CD4-positive, alpha-beta T cell (primary cell): ENCODE results near the gene SURF2. TPM values are rescaled to one million over a fixed set of nuclear protein-coding genes. Genes with fewer than 3 reads are reported as not detected.

Source experiments
- ATAC-seq: fragments of 200-7000 bp; cut with Tn5 transposase; one replicate; pipeline ENCODE4 v1.10.0; 2022; ENCODE audit warnings: mild to moderate bottlenecking; ENCODE audit not compliant: poor library complexity
- CTCF ChIA-PET: fragments of 350-600 bp; sonication (Branson Sonifier 250); formaldehyde crosslinking; loops from one replicate; lab custom pipeline; 2021; ENCODE audit warnings: antibody characterized with exemption, inconsistent platforms; lab: Charles Lee
- POLR2A ChIA-PET: fragments of 350-600 bp; sonication (Branson Sonifier 250); formaldehyde crosslinking; loops from one replicate; lab custom pipeline; 2021; ENCODE audit warnings: antibody characterized with exemption, inconsistent platforms; lab: Charles Lee
- DNase-seq, 14 experiments: peaks; one replicate each; pipeline ENCODE4 v3.0.0-alpha.2; 2013 to 2020; ENCODE audit warnings: mixed read lengths in 2 of 14
- H3K27ac ChIP-seq, 2 donors: one replicate each; pipeline versions ENCODE4 v1.5.1 to v1.7.0; 2013; ENCODE audit warnings: low read length in 2 of 2, low read depth in 1 of 2, mild to moderate bottlenecking in 1 of 2
- H3K27me3 ChIP-seq, 2 experiments: 1 replicate in 1 of 2; 2 replicates in 1 of 2; pipeline versions ENCODE4 v1.6.1 to v1.7.0; 2013; ENCODE audit warnings: low read length in 2 of 2, control low read depth in 1 of 2, mild to moderate bottlenecking in 1 of 2, moderate library complexity in 1 of 2; ENCODE audit not compliant: insufficient read depth in 2 of 2, control insufficient read depth in 1 of 2
- H3K36me3 ChIP-seq: one replicate; pipeline ENCODE4 v1.6.1; 2013; ENCODE audit warnings: low read length, control low read depth; ENCODE audit not compliant: insufficient read depth
- H3K4me1 ChIP-seq: one replicate; pipeline ENCODE4 v1.6.1; 2013; ENCODE audit warnings: low read length, control low read depth; ENCODE audit not compliant: insufficient read depth
- H3K4me3 ChIP-seq: one replicate; pipeline ENCODE4 v1.5.1; 2013; ENCODE audit warnings: mild to moderate bottlenecking, low read length, moderate library complexity
- H3K9me3 ChIP-seq, 2 experiments: 1 replicate in 1 of 2; 2 replicates in 1 of 2; pipeline versions ENCODE4 v1.6.1 to v1.7.0; 2013; ENCODE audit warnings: low read length in 2 of 2, mild to moderate bottlenecking in 2 of 2, control low read depth in 1 of 2, moderate library complexity in 1 of 2; ENCODE audit not compliant: control insufficient read depth in 1 of 2, insufficient read depth in 1 of 2
- H3K27ac Mint-ChIP-seq: one replicate; pipeline ENCODE4 v1.8.0; 2020; ENCODE audit warnings: mixed read lengths
- H3K27me3 Mint-ChIP-seq: one replicate; pipeline ENCODE4 v1.8.0; 2021; ENCODE audit warnings: mixed read lengths
- H3K36me3 Mint-ChIP-seq: one replicate; pipeline ENCODE4 v1.8.0; 2021; ENCODE audit warnings: low read depth, mixed read lengths
- H3K4me1 Mint-ChIP-seq: one replicate; pipeline ENCODE4 v1.8.0; 2021; ENCODE audit warnings: low read depth, mixed read lengths
- H3K4me3 Mint-ChIP-seq: one replicate; pipeline ENCODE4 v1.8.0; 2020; ENCODE audit warnings: mild to moderate bottlenecking, mixed read lengths
- H3K9me3 Mint-ChIP-seq: one replicate; pipeline ENCODE4 v1.8.0; 2020; ENCODE audit warnings: mixed read lengths
- intact Hi-C, 2 experiments: fragments of 100-400 bp; cut with DNase I in 1 of 2; cut with micrococcal nuclease in 1 of 2; formaldehyde crosslinking; loops; one replicate each; pipeline versions ENCODE4 v1.15.1 to v1.9.0; 2023 to 2025; cut with DNase I, micrococcal nuclease
- total RNA-seq, 174 experiments: library from RNA in 2 of 174; stranded (reverse) in 2 of 174; gene quantifications; one replicate each; pipeline ENCODE4 v1.2.3 and lab custom pipeline; 2021 to 2026
- TF ChIP-seq, protein P1 (sequence below): fragments of 200-600 bp; IDR thresholded peaks from one replicate; pipeline ENCODE4 v1.8.0; 2022; ENCODE audit warnings: antibody characterized with exemption, mild to moderate bottlenecking

SURF2 gene
- total RNA-seq, 2 experiments from 2014 or later, result 12.7 TPM

DNA sequence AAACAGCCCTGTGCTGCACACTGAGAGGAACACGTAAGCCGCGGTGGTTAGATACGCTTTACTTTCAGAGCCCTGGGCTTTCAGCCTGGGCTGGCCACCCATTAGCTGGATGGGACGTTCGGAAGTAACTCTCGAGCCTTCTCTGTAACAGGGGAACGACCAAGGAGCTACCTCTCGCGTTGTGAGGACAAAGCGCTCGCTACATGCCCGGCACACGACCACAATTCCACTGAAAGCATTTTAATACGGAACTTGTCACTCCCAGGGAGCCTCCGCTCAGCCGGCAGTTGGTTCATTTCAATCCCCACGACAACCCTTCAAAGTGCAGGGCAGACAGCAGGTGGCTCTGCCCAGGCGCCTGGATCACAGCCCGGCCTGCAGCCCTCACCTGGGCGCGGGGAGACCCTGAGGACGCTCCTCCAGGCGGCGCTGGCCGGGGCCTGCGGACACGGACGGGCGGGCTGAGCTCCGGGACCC is 431 bp upstream of the SURF2 start:
- peaks cover 27% of the 10 kb centered on the region for H3K4me1 Mint-ChIP-seq
- intact Hi-C loops, result loop anchor here (1.0 to 10.0 kb wide), 6 partner anchors 8 to 669 kb away; partner anchors contain the start of genes BRD3OS (in 1 of the 2), MED22 (in 1 of the 2), REXO4 (in 1 of the 2) and RPL7A (in 1 of the 2)

DNA sequence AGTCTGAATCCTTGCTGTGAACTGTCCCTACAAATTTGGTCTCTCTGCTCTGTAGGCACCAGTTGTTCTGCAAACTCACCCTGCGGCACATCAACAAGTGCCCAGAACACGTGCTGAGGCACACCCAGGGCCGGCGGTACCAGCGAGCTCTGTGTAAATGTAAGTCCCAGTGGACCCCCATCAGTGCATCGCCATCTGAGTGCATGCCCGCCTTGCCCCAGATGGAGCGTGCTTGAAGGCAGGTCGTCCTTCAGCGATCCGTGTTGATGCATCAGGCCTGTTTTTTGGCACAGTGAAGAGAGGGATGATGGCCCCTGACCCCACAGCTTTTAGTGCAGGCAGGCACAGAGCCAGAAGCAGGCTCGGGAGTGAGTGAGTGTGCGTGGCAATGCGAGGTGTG is 1.3 kb downstream of the SURF2 start:
- DNase-seq (no peak), ATAC-seq (no peak)
- Histone ChIP-seq H3K36me3 (peaks cover 61% of the 10 kb centered on the region), H3K27ac (peak overlapping the region in 1 of 2 donors; percentile 79), H3K4me1 (peaks cover 46% of the 10 kb centered on the region), H3K27me3 (no peaks in the 10 kb centered on the region), H3K4me3 (no peak overlapping the region), H3K9me3 (no peaks in the 10 kb centered on the region)
- H3K4me3 Mint-ChIP-seq, result peak overlapping the region; percentile 84
- intact Hi-C loops, result loop anchor here (2.0 to 10.0 kb wide), 3 partner anchors 13 to 667 kb away; partner anchors contain the start of genes BRD3OS (in 1 of the 2) and REXO4 (in 1 of the 2)
- no peaks in the 10 kb centered on the region for H3K27me3 Mint-ChIP-seq
- H3K9me3 Mint-ChIP-seq, result no peaks in the 10 kb centered on the region
- POLR2A ChIA-PET, result interaction anchor here (2.4 to 7.4 kb wide), 3 partner anchors 10 to 328 kb away, joined by 12 to 109 read pairs (median 45); partner anchors contain the start of genes GTF3C5, MED22, RPL7A and STKLD1
- peaks cover 56% of the 10 kb centered on the region for H3K36me3 Mint-ChIP-seq
- H3K4me1 Mint-ChIP-seq, result peaks cover 23% of the 10 kb centered on the region
- H3K27ac Mint-ChIP-seq, result peak overlapping the region; percentile 65
- CTCF ChIA-PET, result no interaction called here
- TF ChIP-seq, protein P1, sequence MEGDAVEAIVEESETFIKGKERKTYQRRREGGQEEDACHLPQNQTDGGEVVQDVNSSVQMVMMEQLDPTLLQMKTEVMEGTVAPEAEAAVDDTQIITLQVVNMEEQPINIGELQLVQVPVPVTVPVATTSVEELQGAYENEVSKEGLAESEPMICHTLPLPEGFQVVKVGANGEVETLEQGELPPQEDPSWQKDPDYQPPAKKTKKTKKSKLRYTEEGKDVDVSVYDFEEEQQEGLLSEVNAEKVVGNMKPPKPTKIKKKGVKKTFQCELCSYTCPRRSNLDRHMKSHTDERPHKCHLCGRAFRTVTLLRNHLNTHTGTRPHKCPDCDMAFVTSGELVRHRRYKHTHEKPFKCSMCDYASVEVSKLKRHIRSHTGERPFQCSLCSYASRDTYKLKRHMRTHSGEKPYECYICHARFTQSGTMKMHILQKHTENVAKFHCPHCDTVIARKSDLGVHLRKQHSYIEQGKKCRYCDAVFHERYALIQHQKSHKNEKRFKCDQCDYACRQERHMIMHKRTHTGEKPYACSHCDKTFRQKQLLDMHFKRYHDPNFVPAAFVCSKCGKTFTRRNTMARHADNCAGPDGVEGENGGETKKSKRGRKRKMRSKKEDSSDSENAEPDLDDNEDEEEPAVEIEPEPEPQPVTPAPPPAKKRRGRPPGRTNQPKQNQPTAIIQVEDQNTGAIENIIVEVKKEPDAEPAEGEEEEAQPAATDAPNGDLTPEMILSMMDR, result no peak

More for the DNA sequence above, 431 bp upstream of the SURF2 start:
- Mint-ChIP-seq H3K27me3 (no peaks in the 10 kb centered on the region), H3K27ac (peak overlapping the region; percentile 88), H3K4me3 (peak overlapping the region; percentile 92), H3K9me3 (no peaks in the 10 kb centered on the region), H3K36me3 (peaks cover 56% of the 10 kb centered on the region)
- Histone ChIP-seq H3K27me3 (no peaks in the 10 kb centered on the region), H3K36me3 (peaks cover 61% of the 10 kb centered on the region), H3K4me1 (peaks cover 50% of the 10 kb centered on the region), H3K4me3 (peak overlapping the region; percentile 55), H3K9me3 (no peaks in the 10 kb centered on the region), H3K27ac (peak overlapping the region; percentile 56 to 62)
- DNase-seq, result peak in 1 of 14 experiments; percentile 24
- POLR2A ChIA-PET, result interaction anchor here (1.0 to 7.4 kb wide), 7 partner anchors 8 to 411 kb away, joined by 3 to 109 read pairs (median 6); partner anchors contain the start of genes GTF3C5, MED22, RPL7A and STKLD1
- peak; percentile 40 for ATAC-seq
- TF ChIP-seq, protein P1, result no peak
- CTCF ChIA-PET, result interaction anchor here (1.2 to 2.2 kb wide), 6 partner anchors 14 to 208 kb away, joined by 3 to 19 read pairs (median 4); partner anchors contain the start of gene STKLD1

DNA sequence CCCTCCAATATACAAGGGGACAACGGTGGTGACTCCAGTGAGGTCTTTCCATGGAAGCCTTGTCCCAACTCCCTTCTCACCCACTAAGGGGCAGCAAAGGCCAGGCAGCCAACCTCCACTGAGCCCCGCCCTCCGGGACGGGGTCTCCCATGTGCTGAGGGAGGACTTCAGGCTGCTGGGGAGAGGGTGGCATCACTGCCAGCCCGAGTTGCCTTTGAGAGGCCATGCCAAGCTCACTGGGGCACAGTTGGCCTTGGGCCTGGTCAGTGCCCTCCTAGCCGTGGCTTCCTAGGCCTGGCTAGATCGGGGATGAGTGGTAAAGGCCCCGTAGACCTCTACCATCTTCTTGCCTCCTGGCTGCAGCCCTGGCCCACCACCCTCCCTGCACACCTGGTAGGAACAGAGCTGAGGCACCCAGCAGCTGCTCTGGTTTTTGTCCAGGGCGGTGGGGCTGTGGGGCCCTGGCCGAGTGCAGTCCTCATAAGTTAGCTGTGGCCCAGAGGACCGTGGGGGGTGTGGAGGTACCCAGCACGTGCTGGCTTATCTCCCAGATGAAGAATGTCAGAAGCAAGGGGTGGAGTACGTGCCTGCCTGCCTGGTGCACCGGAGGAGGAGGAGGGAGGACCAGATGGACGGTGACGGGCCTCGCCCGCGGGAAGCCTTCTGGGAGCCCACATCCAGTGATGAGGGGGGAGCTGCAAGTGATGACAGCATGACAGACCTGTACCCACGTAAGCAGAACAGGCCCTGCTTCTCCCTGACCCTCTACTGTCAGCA is 3.2 kb downstream of the SURF2 start:
- H3K27me3 Mint-ChIP-seq, result no peaks in the 10 kb centered on the region
- CTCF ChIA-PET, result interaction anchor here (2.6 kb wide), 1 partner anchor 11 kb away, joined by 8 read pairs; no protein-coding TSS in a partner anchor
- Histone ChIP-seq H3K4me3 (no peak overlapping the region), H3K36me3 (peaks cover 58% of the 10 kb centered on the region), H3K9me3 (no peaks in the 10 kb centered on the region), H3K27me3 (no peaks in the 10 kb centered on the region), H3K4me1 (peaks cover 43% of the 10 kb centered on the region), H3K27ac (no peak overlapping the region)
- intact Hi-C loops, result loop anchor here (5.0 to 10.0 kb wide), 2 partner anchors 58 to 665 kb away; partner anchors contain the start of genes BRD3OS (in 1 of the 2) and REXO4 (in 1 of the 2)
- peak overlapping the region; percentile 60 for H3K4me3 Mint-ChIP-seq
- peaks cover 59% of the 10 kb centered on the region for H3K36me3 Mint-ChIP-seq
- no peaks in the 10 kb centered on the region for H3K9me3 Mint-ChIP-seq
- ATAC-seq (no peak), DNase-seq (peak in 5 of 14 experiments; percentile 18 to 51 (median 45))
- peak overlapping the region; percentile 69 for H3K27ac Mint-ChIP-seq
- POLR2A ChIA-PET, result interaction anchor here (7.4 kb wide), 1 partner anchor 14 kb away, joined by 109 read pairs; the partner anchor contains the start of genes STKLD1 and SURF4
- TF ChIP-seq, protein P1, result no peak
- H3K4me1 Mint-ChIP-seq, result peaks cover 23% of the 10 kb centered on the region
